HCT116 (cell line): ENCODE data around the gene LRRC46. TPM values are rescaled to one million over a fixed set of nuclear protein-coding genes. Genes with fewer than 3 reads are reported as not detected.

ENCODE experiments used
- ATAC-seq: fragments of 200-7000 bp; cut with Tn5 transposase; 2 replicates; pipeline ENCODE4 v1.9.1; 2020; ENCODE audit warnings: mild to moderate bottlenecking, moderate library complexity
- BruUV-seq: library from RNA; stranded (reverse); fragments of 400-500 nt; replicated peaks from 2 replicates; lab custom pipeline; 2021; lab: Mats Ljungman, UMichigan
- CTCF ChIA-PET: fragments of 300-600 bp; sonication (Branson Sonifier 250); formaldehyde crosslinking; loops from one replicate; lab custom pipeline; 2021; ENCODE audit warnings: antibody characterized with exemption; lab: Charles Lee
- POLR2A ChIA-PET: fragments of 300-600, 350-600 bp; sonication (Branson Sonifier 250); formaldehyde crosslinking; loops from one replicate; lab custom pipeline; 2021; ENCODE audit warnings: antibody characterized with exemption; lab: Charles Lee
- RAD21 ChIA-PET, 2 experiments: fragments of 300-600 bp; sonication (Branson Sonifier 250); formaldehyde crosslinking; loops; one replicate each; lab custom pipeline; 2023; ENCODE audit warnings: low total read pairs in 2 of 2; ENCODE audit not compliant: uncharacterized antibody in 2 of 2, unreplicated experiment in 2 of 2, low non-redundant PET in 1 of 2; lab: Charles Lee
- DNase-seq: peaks from one replicate; pipeline ENCODE4 v3.0.0-alpha.2; 2010; ENCODE audit warnings: low read depth, low spot score
- H2AFZ ChIP-seq: fragments of 200-600 bp; shearing (Covaris generic), sonication (generic); 2 replicates; pipeline ENCODE4 v1.6.1; 2017; ENCODE audit warnings: low read depth, mixed run types, mixed read lengths, antibody characterized with exemption, low read length; ENCODE audit not compliant: poor library complexity, severe bottlenecking
- H3K27ac ChIP-seq: 2 replicates; pipeline ENCODE4 v1.5.1; 2012; ENCODE audit warnings: low read depth, low read length
- H3K27me3 ChIP-seq: fragments of 200-600 bp; sonication (generic); 2 replicates; pipeline ENCODE4 v1.6.1; 2016; ENCODE audit warnings: mixed run types, low read length, mixed read lengths; ENCODE audit not compliant: insufficient read depth
- H3K36me3 ChIP-seq, 2 experiments: fragments of 200-500 bp in 1 of 2; fragments of 200-600 bp in 1 of 2; sonication (Bioruptor generic) in 1 of 2; sonication (generic) in 1 of 2; 2 replicates each; pipeline versions ENCODE4 v1.5.1 to v1.6.1; 2014 to 2016; ENCODE audit warnings: low read length in 2 of 2, inconsistent platforms in 1 of 2, mixed read lengths in 1 of 2, mixed run types in 1 of 2; ENCODE audit not compliant: insufficient read depth in 2 of 2, control insufficient read depth in 1 of 2
- H3K4me1 ChIP-seq, 2 experiments: fragments of 200-600 bp in 1 of 2; sonication (generic) in 1 of 2; 2 replicates each; pipeline versions ENCODE4 v1.5.1 to v1.6.1; 2012 to 2017; ENCODE audit warnings: low read length in 2 of 2, inconsistent platforms in 1 of 2, mild to moderate bottlenecking in 1 of 2, mixed read lengths in 1 of 2, mixed run types in 1 of 2, moderate library complexity in 1 of 2; ENCODE audit not compliant: insufficient read depth in 2 of 2, control insufficient read depth in 1 of 2
- H3K4me2 ChIP-seq: fragments of 200-600 bp; sonication (generic); 2 replicates; pipeline ENCODE4 v1.6.1; 2017; ENCODE audit warnings: mixed run types, low read length, mixed read lengths
- H3K4me3 ChIP-seq, 2 experiments: fragments of 200-600 bp in 1 of 2; sonication (generic) in 1 of 2; replicated peaks in 1 of 2; 2 replicates each; pipeline ENCODE4 v1.5.1; 2011 to 2016; ENCODE audit warnings: low read length in 2 of 2, control low read depth in 1 of 2, low read depth in 1 of 2, mild to moderate bottlenecking in 1 of 2, mixed read lengths in 1 of 2, mixed run types in 1 of 2
- H3K79me2 ChIP-seq: fragments of 200-600 bp; sonication (generic); 2 replicates; pipeline ENCODE4 v1.6.1; 2017; ENCODE audit warnings: mild to moderate bottlenecking, mixed run types, low read length, moderate library complexity, mixed read lengths; ENCODE audit not compliant: insufficient read depth
- H3K9ac ChIP-seq: fragments of 200-600 bp; sonication (generic); 2 replicates; pipeline ENCODE4 v1.6.1; 2016; ENCODE audit warnings: low read length, mixed read lengths
- H3K9me2 ChIP-seq: fragments of 200-600 bp; sonication (generic), shearing (Covaris generic); 2 replicates; pipeline ENCODE4 v1.6.1; 2017; ENCODE audit warnings: mixed run types, mild to moderate bottlenecking, moderate library complexity; ENCODE audit not compliant: insufficient read depth
- H3K9me3 ChIP-seq, 2 experiments: fragments of 200-500 bp in 1 of 2; fragments of 200-600 bp in 1 of 2; sonication (Bioruptor generic) in 1 of 2; sonication (generic) in 1 of 2; 2 replicates each; pipeline ENCODE4 v1.6.1; 2014 to 2017; ENCODE audit warnings: low read length in 2 of 2, mixed read lengths in 2 of 2, inconsistent platforms in 1 of 2, low read depth in 1 of 2, mild to moderate bottlenecking in 1 of 2, mixed run types in 1 of 2, moderate library complexity in 1 of 2; ENCODE audit not compliant: control insufficient read depth in 1 of 2, insufficient read depth in 1 of 2
- H4K20me1 ChIP-seq: fragments of 200-600 bp; sonication (generic), shearing (Covaris generic); 2 replicates; pipeline ENCODE4 v1.6.1; 2017; ENCODE audit warnings: mixed run types, mild to moderate bottlenecking, moderate library complexity; ENCODE audit not compliant: insufficient read depth
- CEBPB ChIP-seq: IDR thresholded peaks from 2 replicates; pipeline ENCODE4 v1.6.1; 2012; ENCODE audit warnings: low read depth
- ELF1 ChIP-seq: IDR thresholded peaks from 2 replicates; pipeline ENCODE4 v1.6.1; 2012; ENCODE audit warnings: low read depth, borderline replicate concordance
- EZH2 ChIP-seq: fragments of 200-600 bp; sonication (generic); IDR thresholded peaks from 2 replicates; pipeline ENCODE4 v1.6.1; 2017; ENCODE audit warnings: antibody characterized with exemption, mixed run types
- EZH2phosphoT487 ChIP-seq: fragments of 200-600 bp; IDR thresholded peaks from 2 replicates; pipeline ENCODE4 v1.6.1; 2018; ENCODE audit warnings: antibody characterized with exemption, borderline replicate concordance
- JUND ChIP-seq: IDR thresholded peaks from 2 replicates; pipeline ENCODE4 v1.6.1; 2012
- POLR2A ChIP-seq: IDR thresholded peaks from 2 replicates; pipeline ENCODE4 v1.7.0; 2011; ENCODE audit warnings: borderline replicate concordance; ENCODE audit not compliant: insufficient read depth, insufficient read length; ENCODE audit errors: extremely low read depth
- RAD21 ChIP-seq: IDR thresholded peaks from 2 replicates; pipeline ENCODE4 v1.6.1; 2012; ENCODE audit warnings: low read depth, mild to moderate bottlenecking
- REST ChIP-seq: IDR thresholded peaks from 2 replicates; pipeline ENCODE4 v1.6.1; 2012; ENCODE audit warnings: low read depth
- SIN3A ChIP-seq: IDR thresholded peaks from 2 replicates; pipeline ENCODE4 v1.6.1; 2012; ENCODE audit warnings: low read depth
- SP1 ChIP-seq: IDR thresholded peaks from 2 replicates; pipeline ENCODE4 v1.6.1; 2012; ENCODE audit warnings: low read depth
- TCF7L2 ChIP-seq: IDR thresholded peaks from 2 replicates; pipeline ENCODE4 v1.7.0; 2011; ENCODE audit warnings: borderline replicate concordance, inconsistent platforms; ENCODE audit not compliant: insufficient read depth, insufficient read length; ENCODE audit errors: extremely low read depth
- ZBTB33 ChIP-seq: IDR thresholded peaks from 2 replicates; pipeline ENCODE4 v1.6.1; 2011; ENCODE audit warnings: mild to moderate bottlenecking, low read length, moderate library complexity; ENCODE audit not compliant: insufficient replicate concordance; ENCODE audit errors: extremely low read depth
- ZFX ChIP-seq: fragments of 450-650 bp; IDR thresholded peaks from 2 replicates; pipeline ENCODE4 v1.6.1; 2017
- intact Hi-C: fragments of 100-400 bp; cut with micrococcal nuclease; formaldehyde crosslinking; loops from 2 replicates; pipeline ENCODE4 v1.10.0; 2022
- total RNA-seq: library from RNA; stranded (reverse); gene quantifications from one replicate; pipeline ENCODE4 v1.2.1, GENCODE V29; 2021; ENCODE audit not compliant: unreplicated experiment

LRRC46 gene
- total RNA-seq, 1 experiment from 2014 or later: 0.76 TPM

- H2AFZ ChIP-seq: no peak overlapping the region
- no peak for DNase-seq
- ChIA-PET RAD21 (no interaction called here), POLR2A (interaction anchor here (1.5 kb wide), 1 partner anchor 28 kb away, joined by 4 read pairs; the partner anchor contains the start of gene SP2), CTCF (no interaction called here)
- H3K27me3 ChIP-seq: peaks cover 7% of the 10 kb centered on the region; the same call in 1 of the 2 replicates
- no peak overlapping the region for H3K4me3 ChIP-seq
- no peaks in the 10 kb centered on the region for H3K9me2 ChIP-seq
- ATAC-seq: 0 out of 2 replicates have a peak, but pooled peaks have one; percentile 20
- peaks cover 11 to 26% of the 10 kb centered on the region in 2 experiments for H3K4me1 ChIP-seq
- no peak overlapping the region for H3K4me2 ChIP-seq
- no peaks in the 10 kb centered on the region for H3K79me2 ChIP-seq
- H3K27ac ChIP-seq: no peak overlapping the region
- H4K20me1 ChIP-seq: no peaks in the 10 kb centered on the region
- intact Hi-C loops: no loop called here
- no TSS peak for BruUV-seq
- no peak for TF ChIP-seq ZFX
- TF ChIP-seq POLR2A: no peak
- TF ChIP-seq EZH2phosphoT487: no peak
- TF ChIP-seq JUND: no peak
- no peak for TF ChIP-seq TCF7L2
- no peak for TF ChIP-seq EZH2
- no peak for TF ChIP-seq CEBPB
- no peak for TF ChIP-seq SIN3A
- TF ChIP-seq ZBTB33: no peak
- no peak for TF ChIP-seq REST
- TF ChIP-seq ELF1: no peak
- TF ChIP-seq RAD21: no peak
- TF ChIP-seq SP1: no peak
- H3K9ac ChIP-seq: no peak overlapping the region
- no peaks in the 10 kb centered on the region for H3K36me3 ChIP-seq
- H3K9me3 ChIP-seq: no peaks in the 10 kb centered on the region
Measured at GRCh38 chr17:47867813-47868533, 36.5 kb downstream of the LRRC46 start.
